Ovary (tissue), 9 donors: ENCODE results near the gene MRO. TPM values are rescaled to one million over a fixed set of nuclear protein-coding genes. Genes with fewer than 3 reads are reported as not detected.

Source experiments
- DNase-seq, 5 donors: peaks; one replicate each; pipeline ENCODE4 v3.0.0-alpha.2; 2019 to 2020
- H3K27ac ChIP-seq, 2 donors: fragments of 200-600 bp; one replicate each; pipeline versions ENCODE4 v1.5.1 to v1.8.0; 2019 to 2022
- H3K27me3 ChIP-seq: fragments of 200-600 bp; one replicate; pipeline ENCODE4 v1.8.0; 2022
- H3K36me3 ChIP-seq: fragments of 200-600 bp; sonication (generic); one replicate; pipeline ENCODE4 v1.5.1; 2019
- H3K4me1 ChIP-seq: one replicate; pipeline ENCODE4 v1.8.1; 2013; ENCODE audit warnings: mild to moderate bottlenecking, moderate library complexity; ENCODE audit not compliant: insufficient read depth
- H3K4me3 ChIP-seq: fragments of 200-600 bp; sonication (generic); one replicate; pipeline ENCODE4 v1.5.1; 2017
- H3K9me3 ChIP-seq, 2 donors: fragments of 200-600 bp in 1 of 2; sonication (generic) in 1 of 2; one replicate each; pipeline versions ENCODE4 v1.5.1 to v1.8.1; 2013 to 2019; ENCODE audit warnings: mild to moderate bottlenecking in 1 of 2, moderate library complexity in 1 of 2
- EP300 ChIP-seq: sonication (generic); formaldehyde crosslinking; IDR thresholded peaks from one replicate; pipeline ENCODE4 v1.6.1; 2017; ENCODE audit warnings: antibody characterized with exemption
- POLR2A ChIP-seq: fragments of 450-650 bp; IDR thresholded peaks from one replicate; pipeline ENCODE4 v1.6.1; 2017; ENCODE audit warnings: antibody characterized with exemption, mild to moderate bottlenecking, moderate library complexity
- WGBS, 3 donors: extraction: QIAGEN DNeasy Blood & Tissue Kit in 1 of 3; methylation state at CpG; one replicate each; pipeline versions ENCODE4 v1.1.5 to v1.1.7; 2013 to 2017; 5-methylcytosine and 5-hydroxymethylcytosine counted together
- intact Hi-C, 4 donors: fragments of 100-400 bp; cut with DNase I; formaldehyde crosslinking; loops; one replicate each; pipeline versions ENCODE4 v1.11.0 to v1.15.1; 2022 to 2023
- polyA plus RNA-seq, 2 donors: library from polyadenylated mRNA; stranded (reverse); fragments of 200-250 nt in 1 of 2; fragments of 350-450 nt in 1 of 2; fragmentation: Illumina TruSeq in 1 of 2; extraction: RNeasy Lipid Tissue Mini Kit (QIAGEN cat#74804) in 1 of 2; gene quantifications; one replicate each; pipeline ENCODE4 v1.2.3, GENCODE V29; 2013 to 2014
- total RNA-seq, 7 donors: library from RNA; depleted of rRNA in 2 of 7; stranded (reverse); fragments of >200 nt in 2 of 7; fragmentation: NEBNext Ultra II Directional in 3 of 7; extraction: Animal tissue kit (Norgen Biotek cat#: 25700) in 3 of 7; gene quantifications; one replicate each; pipeline versions ENCODE4 v1.1.0 to v1.2.4, GENCODE V29; 2016 to 2023
- TF ChIP-seq, protein P1 (sequence below), 3 donors: fragments of 450-650 bp in 2 of 3; fragments of 200-600 bp in 1 of 3; IDR thresholded peaks; one replicate each; pipeline versions ENCODE4 v1.5.1 to v1.8.0; 2016 to 2022; ENCODE audit warnings: antibody characterized with exemption in 3 of 3, mild to moderate bottlenecking in 1 of 3
- donor health status: DM: no; HTN: no; CAD: no; lungs with moderate emphysema.
- donor health status: DM: no; HTN: no; CAD: no.
- donor health status: Bipolar disorder and iron deficiency.
- donor health status: DM: yes; HTN: yes; CAD: no.
- donor health status: DM: no; HTN: no; CAD: no.
- donor health status: DM: yes; HTN: yes; CAD: no.

Gene MRO
- total and polyA plus RNA-seq, 9 donors: 0.73 to 238 (median 3.2) TPM

DNA sequence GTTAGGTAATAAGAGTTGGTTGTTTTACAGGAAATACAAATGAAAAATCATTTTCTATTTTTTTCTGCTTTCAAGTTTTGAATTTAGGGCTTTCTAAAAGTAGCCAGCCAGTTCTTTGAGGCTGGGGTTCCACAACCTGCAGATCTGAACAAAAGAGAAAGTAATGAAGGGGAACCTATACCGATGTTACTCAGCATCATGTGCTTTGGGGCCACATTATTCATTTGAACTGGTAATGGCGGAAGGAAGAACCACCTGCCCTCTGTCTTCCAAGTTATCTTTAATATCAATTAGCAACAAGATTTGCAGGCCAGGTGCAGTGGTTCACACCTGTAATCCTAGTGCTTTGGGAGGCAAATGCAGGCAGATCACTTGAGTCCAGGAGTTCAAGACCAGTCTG lies 12.9 kb upstream of the MRO start:
- no peaks in the 10 kb centered on the region for H3K27me3 ChIP-seq
- H3K27ac ChIP-seq: no peak overlapping the region
- TF ChIP-seq, protein P1, sequence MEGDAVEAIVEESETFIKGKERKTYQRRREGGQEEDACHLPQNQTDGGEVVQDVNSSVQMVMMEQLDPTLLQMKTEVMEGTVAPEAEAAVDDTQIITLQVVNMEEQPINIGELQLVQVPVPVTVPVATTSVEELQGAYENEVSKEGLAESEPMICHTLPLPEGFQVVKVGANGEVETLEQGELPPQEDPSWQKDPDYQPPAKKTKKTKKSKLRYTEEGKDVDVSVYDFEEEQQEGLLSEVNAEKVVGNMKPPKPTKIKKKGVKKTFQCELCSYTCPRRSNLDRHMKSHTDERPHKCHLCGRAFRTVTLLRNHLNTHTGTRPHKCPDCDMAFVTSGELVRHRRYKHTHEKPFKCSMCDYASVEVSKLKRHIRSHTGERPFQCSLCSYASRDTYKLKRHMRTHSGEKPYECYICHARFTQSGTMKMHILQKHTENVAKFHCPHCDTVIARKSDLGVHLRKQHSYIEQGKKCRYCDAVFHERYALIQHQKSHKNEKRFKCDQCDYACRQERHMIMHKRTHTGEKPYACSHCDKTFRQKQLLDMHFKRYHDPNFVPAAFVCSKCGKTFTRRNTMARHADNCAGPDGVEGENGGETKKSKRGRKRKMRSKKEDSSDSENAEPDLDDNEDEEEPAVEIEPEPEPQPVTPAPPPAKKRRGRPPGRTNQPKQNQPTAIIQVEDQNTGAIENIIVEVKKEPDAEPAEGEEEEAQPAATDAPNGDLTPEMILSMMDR (IDR thresholded peaks at IDR 0.05): no peak
- TF ChIP-seq POLR2A: no peak
- no peak for TF ChIP-seq EP300
- H3K4me3 ChIP-seq: no peak overlapping the region
- intact Hi-C loops: no loop called here
- H3K36me3 ChIP-seq: no peaks in the 10 kb centered on the region
- H3K4me1 ChIP-seq: no peaks in the 10 kb centered on the region
- DNase-seq: no peak
- 92 to 97% (median 95%) methylated on average over 2 of the region's 2 CpGs for WGBS, 3 donors
- H3K9me3 ChIP-seq: no peaks in the 10 kb centered on the region

DNA sequence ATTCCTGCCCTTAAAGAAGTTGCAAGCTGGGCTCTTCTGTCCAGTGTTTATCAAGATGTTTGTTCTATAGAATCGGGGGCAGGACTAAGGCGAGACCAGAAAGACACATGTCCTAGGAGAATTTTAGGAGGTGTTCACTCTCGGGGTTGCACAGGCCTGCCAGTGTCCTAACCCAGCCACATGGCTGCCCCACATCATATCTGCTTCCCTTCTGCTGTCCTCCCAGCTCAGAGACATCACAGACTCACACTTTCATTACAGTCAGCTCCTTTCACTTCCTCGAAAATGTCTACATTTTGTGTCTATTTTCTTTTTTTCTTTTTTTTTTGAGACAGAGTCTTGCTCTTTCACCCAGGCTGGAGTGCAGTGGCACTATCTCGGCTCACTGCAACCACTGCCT lies 10.7 kb upstream of the MRO start:
- H3K4me1 ChIP-seq: no peaks in the 10 kb centered on the region
- intact Hi-C loops: no loop called here
- no peak overlapping the region for H3K27ac ChIP-seq

DNA sequence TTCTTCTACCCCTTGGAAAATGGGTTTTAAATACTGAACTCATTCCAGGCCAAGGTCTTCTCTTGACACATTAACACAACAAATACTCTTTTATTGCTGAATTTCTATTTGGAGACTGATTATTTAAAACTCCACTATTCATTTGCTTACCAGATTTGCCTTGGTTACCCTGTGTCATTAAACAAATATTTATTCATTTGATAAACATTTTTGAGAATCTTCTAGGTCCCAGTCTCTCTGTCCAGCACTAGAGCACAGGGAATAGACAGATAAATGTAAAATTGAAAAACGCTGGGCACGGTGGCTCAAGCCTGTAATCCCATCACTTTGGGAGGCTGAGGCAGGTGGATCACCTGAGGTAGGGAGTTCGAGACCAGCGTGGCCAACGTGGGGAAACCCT lies 9.8 kb upstream of the MRO start:
- DNase-seq: no peak
- TF ChIP-seq EP300 (no peak), POLR2A (no peak)
- TF ChIP-seq, protein P1 (IDR thresholded peaks at IDR 0.05): no peak
- Histone ChIP-seq H3K27me3 (no peaks in the 10 kb centered on the region), H3K9me3 (no peaks in the 10 kb centered on the region), H3K4me1 (no peaks in the 10 kb centered on the region), H3K36me3 (no peaks in the 10 kb centered on the region), H3K4me3 (no peak overlapping the region), H3K27ac (no peak overlapping the region)
- 34 to 63% (median 37%) methylated on average over 5 of the region's 5 CpGs for WGBS, 3 donors
- intact Hi-C loops: no loop called here

More for the DNA sequence above, 10.7 kb upstream of the MRO start:
- 93 to 98% (median 94%) methylated on average over 5 of the region's 5 CpGs for WGBS, 3 donors
- Histone ChIP-seq H3K9me3 (no peaks in the 10 kb centered on the region), H3K36me3 (no peaks in the 10 kb centered on the region), H3K4me3 (no peak overlapping the region), H3K27me3 (no peaks in the 10 kb centered on the region)
- TF ChIP-seq POLR2A: no peak
- TF ChIP-seq EP300: no peak
- TF ChIP-seq, protein P1 (IDR thresholded peaks at IDR 0.05): no peak
- DNase-seq: no peak

DNA sequence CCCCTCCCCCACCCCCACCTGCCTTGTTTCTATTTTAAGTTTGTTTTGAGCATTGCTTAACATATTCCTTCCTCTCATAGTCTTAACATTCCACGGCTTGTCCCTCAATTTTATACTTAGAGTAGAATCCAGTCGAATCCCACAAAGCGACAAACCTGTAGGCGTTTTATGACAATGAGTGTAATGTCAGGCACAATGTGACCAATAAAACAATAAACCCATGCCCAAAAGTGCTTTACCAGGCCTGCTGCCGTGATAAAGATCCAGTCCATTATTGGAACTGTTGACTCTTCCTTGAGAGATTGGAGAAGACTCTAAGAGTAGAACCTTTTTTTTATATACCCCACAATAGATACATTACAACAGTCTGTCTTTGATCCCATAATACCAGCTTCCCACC lies 6.2 kb upstream of the MRO start:
- Histone ChIP-seq H3K27ac (no peak overlapping the region), H3K4me3 (no peak overlapping the region), H3K9me3 (no peaks in the 10 kb centered on the region), H3K27me3 (no peaks in the 10 kb centered on the region), H3K4me1 (no peaks in the 10 kb centered on the region), H3K36me3 (no peaks in the 10 kb centered on the region)
- WGBS, 3 donors: 90 to 93% (median 90%) methylated on average over 5 of the region's 5 CpGs
- no peak for DNase-seq
- intact Hi-C loops: no loop called here
- no peak for TF ChIP-seq EP300
- no peak for TF ChIP-seq POLR2A
- TF ChIP-seq, protein P1 (IDR thresholded peaks at IDR 0.05): no peak

DNA sequence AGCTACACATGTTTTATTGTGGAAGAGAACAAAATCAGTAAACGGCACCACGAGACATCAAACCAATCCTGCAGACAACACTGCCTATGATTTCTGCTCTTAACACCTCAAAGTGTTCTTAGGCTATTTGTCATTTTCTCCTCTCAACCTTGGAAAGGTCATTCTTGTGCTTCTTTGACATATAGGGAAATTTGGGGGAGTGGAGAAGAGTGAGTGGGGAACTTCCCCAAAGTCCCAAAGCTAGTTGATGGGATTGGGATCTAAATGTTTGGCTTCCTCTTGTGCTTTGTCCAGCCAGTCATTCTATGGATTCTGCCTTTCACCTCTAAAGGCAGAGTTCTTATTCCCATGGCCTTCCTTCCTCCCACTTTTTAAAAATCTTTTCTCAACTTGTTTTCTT lies 5.8 kb upstream of the MRO start:
- intact Hi-C loops: no loop called here
- 86 to 90% (median 87%) methylated on average over 2 of the region's 2 CpGs for WGBS, 3 donors

More for the DNA sequence above, 5.8 kb upstream of the MRO start:
- no peaks in the 10 kb centered on the region for H3K9me3 ChIP-seq
- no peaks in the 10 kb centered on the region for H3K4me1 ChIP-seq
- no peak overlapping the region for H3K4me3 ChIP-seq
- no peaks in the 10 kb centered on the region for H3K27me3 ChIP-seq
- H3K27ac ChIP-seq: no peak overlapping the region
- no peak for DNase-seq
- no peaks in the 10 kb centered on the region for H3K36me3 ChIP-seq
- TF ChIP-seq POLR2A (no peak), EP300 (no peak)
- TF ChIP-seq, protein P1 (IDR thresholded peaks at IDR 0.05): no peak
